Renal cortex interstitium (tissue), 15 donors: ENCODE results near the gene MAN2A1. TPM values are rescaled to one million over a fixed set of nuclear protein-coding genes. Genes with fewer than 3 reads are reported as not detected.

Experiments
- DNase-seq, 11 donors: peaks; one replicate each; pipeline ENCODE4 v3.0.0-alpha.2; 2013; ENCODE audit warnings: low read depth in 9 of 11, low spot score in 4 of 11; ENCODE audit errors: extremely low read depth in 1 of 11
- long read RNA-seq, 16 experiments: transcript quantifications; one replicate each; lab custom pipeline, GENCODE V29; 2026
- polyA plus RNA-seq, 3 donors: library from polyadenylated mRNA; unstranded; fragments of 120-200 nt; gene quantifications; one replicate each; pipeline ENCODE4 v1.2.1, GENCODE V29; 2013; ENCODE audit not compliant: insufficient read length in 3 of 3

The MAN2A1 gene
- 10 to 100 TPM; 59.4 to 75.7 (median 66.1) TPM for polyA plus RNA-seq
- long read RNA-seq, donor 1, result 0 reads
- long read RNA-seq, donor 2, full-length matches to known transcripts, result 4 of 4 reads
- long read RNA-seq, donor 2, partial matches to known transcripts, result 0 of 4 reads
- long read RNA-seq, donor 2, other reads (novel, unspliced or antisense), result 0 of 4 reads
- long read RNA-seq, donor 3, full-length matches to known transcripts, result 8 of 8 reads
- long read RNA-seq, donor 3, partial matches to known transcripts, result 0 of 8 reads
- long read RNA-seq, donor 3, other reads (novel, unspliced or antisense), result 0 of 8 reads
- long read RNA-seq, donor 4, full-length matches to known transcripts, result 6 of 6 reads
- long read RNA-seq, donor 4, partial matches to known transcripts, result 0 of 6 reads
- long read RNA-seq, donor 4, other reads (novel, unspliced or antisense), result 0 of 6 reads
- long read RNA-seq, donor 5, result 0 reads
- long read RNA-seq, donor 6, full-length matches to known transcripts, result 3 of 42 reads
- long read RNA-seq, donor 6, partial matches to known transcripts, result 39 of 42 reads
- long read RNA-seq, donor 6, other reads (novel, unspliced or antisense), result 0 of 42 reads
- long read RNA-seq, donor 7, full-length matches to known transcripts, result 4 of 4 reads
- long read RNA-seq, donor 7, partial matches to known transcripts, result 0 of 4 reads
- long read RNA-seq, donor 7, other reads (novel, unspliced or antisense), result 0 of 4 reads
- long read RNA-seq, donor 8, result 0 reads
- long read RNA-seq, donor 9, full-length matches to known transcripts, result 3 of 3 reads
- long read RNA-seq, donor 9, partial matches to known transcripts, result 0 of 3 reads
- long read RNA-seq, donor 9, other reads (novel, unspliced or antisense), result 0 of 3 reads
- long read RNA-seq, donor 10, full-length matches to known transcripts, result 1 of 1 reads
- long read RNA-seq, donor 10, partial matches to known transcripts, result 0 of 1 reads
- long read RNA-seq, donor 10, other reads (novel, unspliced or antisense), result 0 of 1 reads
- long read RNA-seq, donor 11, full-length matches to known transcripts, result 5 of 5 reads
- long read RNA-seq, donor 11, partial matches to known transcripts, result 0 of 5 reads
- long read RNA-seq, donor 11, other reads (novel, unspliced or antisense), result 0 of 5 reads
- long read RNA-seq, donor 12, full-length matches to known transcripts, result 4 of 4 reads
- long read RNA-seq, donor 12, partial matches to known transcripts, result 0 of 4 reads
- long read RNA-seq, donor 12, other reads (novel, unspliced or antisense), result 0 of 4 reads
- long read RNA-seq, donor 13, result 0 reads
- long read RNA-seq, donor 14, full-length matches to known transcripts, result 2 of 32 reads
- long read RNA-seq, donor 14, partial matches to known transcripts, result 30 of 32 reads
- long read RNA-seq, donor 14, other reads (novel, unspliced or antisense), result 0 of 32 reads
- long read RNA-seq, donor 15, full-length matches to known transcripts, result 2 of 2 reads
- long read RNA-seq, donor 15, partial matches to known transcripts, result 0 of 2 reads
- long read RNA-seq, donor 15, other reads (novel, unspliced or antisense), result 0 of 2 reads
- long read RNA-seq, donor 16, full-length matches to known transcripts, result 19 of 19 reads
- long read RNA-seq, donor 16, partial matches to known transcripts, result 0 of 19 reads
- long read RNA-seq, donor 16, other reads (novel, unspliced or antisense), result 0 of 19 reads

- peak in 10 of 11 donors; percentile 26 to 64 (median 59) for DNase-seq
These were observed at the start of gene MAN2A1 for GRCh38 chr5:109689740-109690241. Gene MAN2A1, plus strand, starts transcription at chr5:109689927. Its CDS starts 491 bp downstream, at chr5:109690418.

GRCh38 chr5:109640976-109641375 is 48.8 kb upstream of the MAN2A1 start:
- DNase-seq, result no peak

GRCh38 chr5:109643791-109644350 is 45.9 kb upstream of the MAN2A1 start:
- no peak for DNase-seq

GRCh38 chr5:109644829-109645228 is 44.9 kb upstream of the MAN2A1 start:
- DNase-seq, result no peak

GRCh38 chr5:109645707-109646192 is 44.0 kb upstream of the MAN2A1 start:
- no peak for DNase-seq

- peak in 3 of 11 donors; percentile 15 to 41 (median 34) for DNase-seq
These were observed 40.4 kb upstream of the MAN2A1 start for GRCh38 chr5:109649318-109649717.

GRCh38 chr5:109650493-109650892 is 39.2 kb upstream of the MAN2A1 start:
- no peak for DNase-seq

GRCh38 chr5:109652096-109652495 is 37.6 kb upstream of the MAN2A1 start:
- DNase-seq, result no peak

GRCh38 chr5:109653042-109653441 is 36.7 kb upstream of the MAN2A1 start:
- no peak for DNase-seq

- DNase-seq, result no peak
These were observed 36.0 kb upstream of the MAN2A1 start for GRCh38 chr5:109653561-109654239.

- DNase-seq, result no peak
These were observed 35.3 kb upstream of the MAN2A1 start for GRCh38 chr5:109654455-109654854.

GRCh38 chr5:109655841-109656240 is 33.9 kb upstream of the MAN2A1 start:
- DNase-seq, result no peak

GRCh38 chr5:109656829-109657228 is 32.9 kb upstream of the MAN2A1 start:
- peak in 2 of 11 donors; percentile 9 for DNase-seq

- DNase-seq, result no peak
These were observed 29.8 kb upstream of the MAN2A1 start for GRCh38 chr5:109659901-109660300.

GRCh38 chr5:109660301-109660700 is 29.4 kb upstream of the MAN2A1 start:
- no peak for DNase-seq

- DNase-seq, result no peak
These were observed 21.5 kb upstream of the MAN2A1 start for GRCh38 chr5:109668237-109668636.
